ENCODE results near the gene SLC22A7. TPM values are rescaled to one million over a fixed set of nuclear protein-coding genes. Genes with fewer than 3 reads are reported as not detected.

SLC22A7 gene
- total and polyA plus RNA-seq, 9 donors: 0.36 TPM; not detected in 8

GRCh38 chr6:43263314-43264178, 34.5 kb upstream of the SLC22A7 start:
- TF ChIP-seq POLR2A (IDR thresholded peaks at IDR 0.05): no peak
- peak in 1 of 3 donors; percentile 21 for TF ChIP-seq CTCF (IDR thresholded peaks at IDR 0.05)
- H3K27ac ChIP-seq: no peak overlapping the region
- no peaks in the 10 kb centered on the region for H3K36me3 ChIP-seq
- intact Hi-C loops (cut with DNase I): loop anchor here in 2 of 4 donors (10.0 kb wide), 2 partner anchors 231 to 241 kb away; no protein-coding TSS in a partner anchor
- WGBS, 3 donors: 62 to 66% (median 63%) methylated on average over 12 of the region's 12 CpGs
- H3K27me3 ChIP-seq: no peaks in the 10 kb centered on the region
- peak in 3 of 5 donors; percentile 42 to 63 (median 50) for DNase-seq
- H3K9me3 ChIP-seq: no peaks in the 10 kb centered on the region
- no peak overlapping the region for H3K4me3 ChIP-seq
- H3K4me1 ChIP-seq (ENCODE audit: insufficient read depth): no peaks in the 10 kb centered on the region

- no peak overlapping the region for H3K4me3 ChIP-seq
- H3K27me3 ChIP-seq: no peaks in the 10 kb centered on the region
- intact Hi-C loops (cut with DNase I): loop anchor here in 2 of 4 donors (10.0 kb wide), 2 partner anchors 230 to 240 kb away; no protein-coding TSS in a partner anchor
- H3K27ac ChIP-seq: no peak overlapping the region
- TF ChIP-seq EP300 (IDR thresholded peaks at IDR 0.05) (no peak), CTCF (IDR thresholded peaks at IDR 0.05) (no peak), POLR2A (IDR thresholded peaks at IDR 0.05) (no peak)
- H3K9me3 ChIP-seq: no peaks in the 10 kb centered on the region
- no peaks in the 10 kb centered on the region for H3K36me3 ChIP-seq
- DNase-seq: no peak
- peaks cover 3% of the 10 kb centered on the region for H3K4me1 ChIP-seq (ENCODE audit: insufficient read depth)
- 81 to 90% (median 85%) methylated on average over 5 of the region's 5 CpGs for WGBS, 3 donors
Observed at GRCh38 chr6:43264599-43265145, 33.4 kb upstream of the SLC22A7 start.

- TF ChIP-seq POLR2A (IDR thresholded peaks at IDR 0.05): no peak
- TF ChIP-seq CTCF (IDR thresholded peaks at IDR 0.05): no peak
- TF ChIP-seq EP300 (IDR thresholded peaks at IDR 0.05): no peak
- DNase-seq: no peak
- H3K36me3 ChIP-seq: no peaks in the 10 kb centered on the region
- H3K27me3 ChIP-seq: no peaks in the 10 kb centered on the region
- peaks cover 3% of the 10 kb centered on the region for H3K4me1 ChIP-seq (ENCODE audit: insufficient read depth)
- H3K27ac ChIP-seq: no peak overlapping the region
- no peak overlapping the region for H3K4me3 ChIP-seq
- 84 to 93% (median 90%) methylated on average over 6 of the region's 6 CpGs for WGBS, 3 donors
- H3K9me3 ChIP-seq: no peaks in the 10 kb centered on the region
- intact Hi-C loops (cut with DNase I): loop anchor here in 2 of 4 donors (10.0 kb wide), 2 partner anchors 229 to 239 kb away; no protein-coding TSS in a partner anchor
Observed at GRCh38 chr6:43265564-43265963, 32.5 kb upstream of the SLC22A7 start.

- no peak for TF ChIP-seq CTCF (IDR thresholded peaks at IDR 0.05)
- Histone ChIP-seq H3K36me3 (no peaks in the 10 kb centered on the region), H3K9me3 (no peaks in the 10 kb centered on the region), H3K4me3 (no peak overlapping the region), H3K27ac (no peak overlapping the region), H3K4me1 (ENCODE audit: insufficient read depth) (peaks cover 3% of the 10 kb centered on the region), H3K27me3 (no peaks in the 10 kb centered on the region)
- WGBS, 3 donors: 61 to 69% (median 68%) methylated on average over 7 of the region's 7 CpGs
- no peak for DNase-seq
- intact Hi-C loops (cut with DNase I): loop anchor here in 2 of 4 donors (10.0 kb wide), 2 partner anchors 227 to 237 kb away; no protein-coding TSS in a partner anchor
Observed at GRCh38 chr6:43267619-43268354, 30.3 kb upstream of the SLC22A7 start.
